GM18951 (cell line): ENCODE measurements around the gene KCNMA1.

ENCODE experiments used
- POLR2A ChIP-seq: IDR thresholded peaks from 4 replicates; pipeline ENCODE4 v1.6.1; 2011; ENCODE audit warnings: mild to moderate bottlenecking; ENCODE audit not compliant: insufficient read length, insufficient read depth; ENCODE audit errors: extremely low read depth
- in situ Hi-C: fragments of 300-500 bp; cut with MboI; formaldehyde crosslinking; loops from one replicate; pipeline ENCODE4 v1.12.0; 2022; ENCODE audit warnings: low sequenced_read_pairs, mixed read lengths, inconsistent platforms; ENCODE audit not compliant: unreplicated experiment

Gene KCNMA1

GRCh38 chr10:77023396-77023795 is 614.2 kb downstream of the KCNMA1 start:
- TF ChIP-seq POLR2A = no peak
- in situ Hi-C loops = no loop called here

- in situ Hi-C loops = no loop called here
- TF ChIP-seq POLR2A = no peak
Observed at GRCh38 chr10:77022671-77023070, 614.9 kb downstream of the KCNMA1 start.

- in situ Hi-C loops = no loop called here
- TF ChIP-seq POLR2A = no peak
Observed at GRCh38 chr10:77021966-77022490, 615.6 kb downstream of the KCNMA1 start.

GRCh38 chr10:77020426-77021040 is 617.1 kb downstream of the KCNMA1 start:
- no peak for TF ChIP-seq POLR2A
- in situ Hi-C loops = no loop called here

- no peak for TF ChIP-seq POLR2A
- in situ Hi-C loops = no loop called here
Observed at GRCh38 chr10:77016855-77017254, 620.8 kb downstream of the KCNMA1 start.

GRCh38 chr10:77016278-77016815 is 621.3 kb downstream of the KCNMA1 start:
- in situ Hi-C loops = no loop called here
- no peak for TF ChIP-seq POLR2A

GRCh38 chr10:77015360-77015759 is 622.2 kb downstream of the KCNMA1 start:
- in situ Hi-C loops = no loop called here

GRCh38 chr10:77012812-77013500 is 624.7 kb downstream of the KCNMA1 start:
- TF ChIP-seq POLR2A = no peak
- in situ Hi-C loops = no loop called here

More at GRCh38 chr10:77015360-77015759, 622.2 kb downstream of the KCNMA1 start:
- no peak for TF ChIP-seq POLR2A

GRCh38 chr10:77011874-77012811 is 625.5 kb downstream of the KCNMA1 start:
- in situ Hi-C loops = no loop called here
- TF ChIP-seq POLR2A = no peak

- in situ Hi-C loops = no loop called here
- no peak for TF ChIP-seq POLR2A
Observed at GRCh38 chr10:77010430-77010829, 627.2 kb downstream of the KCNMA1 start.

- in situ Hi-C loops = no loop called here
- no peak for TF ChIP-seq POLR2A
Observed at GRCh38 chr10:77007834-77008233, 629.8 kb downstream of the KCNMA1 start.

- in situ Hi-C loops = no loop called here
- no peak for TF ChIP-seq POLR2A
Observed at GRCh38 chr10:77006836-77007511, 630.6 kb downstream of the KCNMA1 start.

- in situ Hi-C loops = no loop called here
Observed at GRCh38 chr10:77005871-77006270, 631.7 kb downstream of the KCNMA1 start.

More at GRCh38 chr10:77005871-77006270, 631.7 kb downstream of the KCNMA1 start:
- no peak for TF ChIP-seq POLR2A
